Measurements from ENCODE around the gene LRMDA. TPM values are rescaled to one million over a fixed set of nuclear protein-coding genes. Genes with fewer than 3 reads are reported as not detected.

Gene LRMDA
- polyA plus RNA-seq, 1 donor (not counting 4 experiments of a cell fraction or from before 2014, with no cell fraction given), result not detected

GRCh38 chr10:75611172-75611992, 180.0 kb downstream of the LRMDA start:
- Histone ChIP-seq H3K4me3 (ENCODE audit: control insufficient read depth in 2 of 3, extremely low read depth in 1 of 3, insufficient read depth in 2 of 3, low read depth in 1 of 3, low read length in 3 of 3) (no peak overlapping the region), H4K20me1 (ENCODE audit: control insufficient read depth, extremely low read depth, insufficient read depth, low read length) (no peaks in the 10 kb centered on the region), H3K4me2 (ENCODE audit: control insufficient read depth, extremely low read depth, insufficient read depth, low read depth, low read length) (no peak overlapping the region), H3K36me3 (ENCODE audit: control insufficient read depth in 2 of 2, extremely low read depth in 1 of 2, insufficient read depth in 2 of 2, low read length in 2 of 2) (no peaks in the 10 kb centered on the region), H3K9ac (ENCODE audit: control insufficient read depth, extremely low read depth, insufficient read depth, low read length) (no peak overlapping the region), H3K79me2 (ENCODE audit: control insufficient read depth, insufficient read depth, low read length) (no peaks in the 10 kb centered on the region), H3K9me3 (ENCODE audit: control insufficient read depth, low read depth, low read length) (no peaks in the 10 kb centered on the region), H3K27ac (ENCODE audit: control insufficient read depth, insufficient read depth, low read length) (no peak overlapping the region), H3K4me1 (ENCODE audit: control insufficient read depth, extremely low read depth, insufficient read depth, low read length) (no peaks in the 10 kb centered on the region), H3K27me3 (ENCODE audit: control insufficient read depth, extremely low read depth, insufficient read depth, low read length) (peaks cover 4% of the 10 kb centered on the region), H2AFZ (ENCODE audit: control insufficient read depth, low read length) (no peak overlapping the region), H3K9me1 (ENCODE audit: control insufficient read depth, extremely low read depth, insufficient read depth, low read length) (no peaks in the 10 kb centered on the region)
- FAIRE-seq (no peak), DNase-seq (ENCODE audit: low read depth, low spot score) (no peak)
- dilution Hi-C loops (cut with MboI; ENCODE audit: extremely low pct_ligation_motif_present, low sequenced_read_pairs), result no loop called here
- TF ChIP-seq CTCF (optimal IDR thresholded peaks at IDR 0.05 in 1 of 3, IDR thresholded peaks at IDR 0.05 in 1 of 3, conservative IDR thresholded peaks at IDR 0.05 in 1 of 3; ENCODE audit: extremely low read depth in 1 of 3, insufficient read depth in 2 of 3, low read length in 3 of 3), result no peak
- TF ChIP-seq EZH2 (IDR thresholded peaks at IDR 0.05; ENCODE audit: low read length), result no peak

- dilution Hi-C loops (cut with MboI; ENCODE audit: extremely low pct_ligation_motif_present, low sequenced_read_pairs), result no loop called here
- Histone ChIP-seq H3K4me2 (ENCODE audit: control insufficient read depth, extremely low read depth, insufficient read depth, low read depth, low read length) (no peak overlapping the region), H3K9ac (ENCODE audit: control insufficient read depth, extremely low read depth, insufficient read depth, low read length) (no peak overlapping the region), H3K4me3 (ENCODE audit: control insufficient read depth in 2 of 3, extremely low read depth in 1 of 3, insufficient read depth in 2 of 3, low read depth in 1 of 3, low read length in 3 of 3) (no peak overlapping the region), H3K9me3 (ENCODE audit: control insufficient read depth, low read depth, low read length) (no peaks in the 10 kb centered on the region), H3K9me1 (ENCODE audit: control insufficient read depth, extremely low read depth, insufficient read depth, low read length) (no peaks in the 10 kb centered on the region), H3K36me3 (ENCODE audit: control insufficient read depth in 2 of 2, extremely low read depth in 1 of 2, insufficient read depth in 2 of 2, low read length in 2 of 2) (no peaks in the 10 kb centered on the region), H3K27me3 (ENCODE audit: control insufficient read depth, extremely low read depth, insufficient read depth, low read length) (peaks cover 4% of the 10 kb centered on the region), H3K4me1 (ENCODE audit: control insufficient read depth, extremely low read depth, insufficient read depth, low read length) (no peaks in the 10 kb centered on the region), H3K27ac (ENCODE audit: control insufficient read depth, insufficient read depth, low read length) (no peak overlapping the region), H4K20me1 (ENCODE audit: control insufficient read depth, extremely low read depth, insufficient read depth, low read length) (no peaks in the 10 kb centered on the region), H2AFZ (ENCODE audit: control insufficient read depth, low read length) (no peak overlapping the region), H3K79me2 (ENCODE audit: control insufficient read depth, insufficient read depth, low read length) (no peaks in the 10 kb centered on the region)
- FAIRE-seq (no peak), DNase-seq (ENCODE audit: low read depth, low spot score) (no peak)
- TF ChIP-seq EZH2 (IDR thresholded peaks at IDR 0.05; ENCODE audit: low read length) (no peak), CTCF (optimal IDR thresholded peaks at IDR 0.05 in 1 of 3, IDR thresholded peaks at IDR 0.05 in 1 of 3, conservative IDR thresholded peaks at IDR 0.05 in 1 of 3; ENCODE audit: extremely low read depth in 1 of 3, insufficient read depth in 2 of 3, low read length in 3 of 3) (no peak)
These were observed 180.6 kb downstream of the LRMDA start for GRCh38 chr10:75611993-75612372.

All from keratinocyte (primary cell).